Mucosa of gallbladder (tissue), 1 donor: ENCODE results near the gene FAM120AOS. TPM values are rescaled to one million over a fixed set of nuclear protein-coding genes. Genes with fewer than 3 reads are reported as not detected.

Experiments
- total RNA-seq: library from RNA; stranded (reverse); gene quantifications from one replicate; pipeline ENCODE4 v1.2.1, GENCODE V29; 2021
- donor health status: DM: no; HTN: no; CAD: no.

FAM120AOS gene
- total RNA-seq, 1 donor from 2014 or later = 51.1 TPM

Other genes starting within 250 kb of the FAM120AOS start
- gene FAM120A, start 1.9 kb downstream of the FAM120AOS start, total RNA-seq = 124 TPM
- 31.0 TPM for gene PHF2, start 123.0 kb upstream of the FAM120AOS start, total RNA-seq